Nephron progenitor cell (in vitro differentiated cells): ENCODE results near the gene TBCB.
A peak's percentile ranks its signal among the peaks of the same experiment; 100 is the strongest.

Experiments
- DNase-seq: peaks from one replicate; pipeline ENCODE4 v3.0.0; 2021
- H3K27ac Mint-ChIP-seq: 2 replicates; pipeline ENCODE4 v1.8.0; 2021; ENCODE audit warnings: mild to moderate bottlenecking, moderate library complexity, mixed read lengths
- H3K27me3 Mint-ChIP-seq: 2 replicates; pipeline ENCODE4 v1.8.0; 2021; ENCODE audit warnings: mild to moderate bottlenecking, low read depth, mixed read lengths; ENCODE audit not compliant: poor library complexity
- H3K36me3 Mint-ChIP-seq: 2 replicates; pipeline ENCODE4 v1.8.0; 2021; ENCODE audit warnings: low read depth, mixed read lengths
- H3K4me1 Mint-ChIP-seq: 2 replicates; pipeline ENCODE4 v1.8.0; 2021; ENCODE audit warnings: mixed read lengths
- H3K4me3 Mint-ChIP-seq: 2 replicates; pipeline ENCODE4 v1.8.0; 2021; ENCODE audit warnings: mild to moderate bottlenecking, moderate library complexity, mixed read lengths
- H3K9me3 Mint-ChIP-seq: 2 replicates; pipeline ENCODE4 v1.8.0; 2021; ENCODE audit warnings: mild to moderate bottlenecking, moderate library complexity, mixed read lengths
- CTCF ChIP-seq: fragments of 200-600 bp; sonication (generic); IDR thresholded peaks from 2 replicates; pipeline ENCODE4 v1.5.0; 2021; ENCODE audit warnings: antibody characterized with exemption

The TBCB gene

GRCh38 chr19:36152019-36152351 lies 36.7 kb downstream of the TBCB start:
- Mint-ChIP-seq H3K27me3 (no peaks in the 10 kb centered on the region), H3K4me3 (no peak overlapping the region), H3K27ac (no peak overlapping the region), H3K9me3 (no peaks in the 10 kb centered on the region), H3K4me1 (peaks cover 21% of the 10 kb centered on the region), H3K36me3 (peaks cover 43% of the 10 kb centered on the region)
- DNase-seq, result no peak
- TF ChIP-seq CTCF, result no peak

GRCh38 chr19:36152352-36153091 lies 37.3 kb downstream of the TBCB start, which contains the start of gene COX7A1:
TSS of gene COX7A1 (minus strand) at chr19:36152447. CDS start at chr19:36152407, 40 bp downstream.
- no peak within 1 kb of the TSS for H3K4me3 Mint-ChIP-seq
- H3K4me1 Mint-ChIP-seq, result peaks cover 26% of the 10 kb centered on the region
- H3K9me3 Mint-ChIP-seq, result no peaks in the 10 kb centered on the region
- H3K27me3 Mint-ChIP-seq, result no peaks in the 10 kb centered on the region
- peaks cover 39% of the 10 kb centered on the region for H3K36me3 Mint-ChIP-seq
- DNase-seq, result no peak
- H3K27ac Mint-ChIP-seq, result peak within 1 kb of the TSS; percentile 45
- TF ChIP-seq CTCF, result no peak

- Mint-ChIP-seq H3K36me3 (peaks cover 35% of the 10 kb centered on the region), H3K27me3 (no peaks in the 10 kb centered on the region), H3K27ac (no peak overlapping the region), H3K4me3 (no peak overlapping the region), H3K9me3 (no peaks in the 10 kb centered on the region), H3K4me1 (peaks cover 32% of the 10 kb centered on the region)
- DNase-seq, result no peak
- TF ChIP-seq CTCF, result no peak
Measured at GRCh38 chr19:36153126-36153525, 37.9 kb downstream of the TBCB start.

- Mint-ChIP-seq H3K4me1 (peaks cover 51% of the 10 kb centered on the region), H3K27ac (peak overlapping the region; percentile 66), H3K36me3 (peaks cover 34% of the 10 kb centered on the region), H3K27me3 (peaks cover 3% of the 10 kb centered on the region), H3K9me3 (no peaks in the 10 kb centered on the region), H3K4me3 (no peak overlapping the region)
- no peak for TF ChIP-seq CTCF
- DNase-seq, result no peak
Measured at GRCh38 chr19:36160821-36161596, 45.7 kb downstream of the TBCB start.

- TF ChIP-seq CTCF, result no peak
- H3K4me3 Mint-ChIP-seq, result no peak overlapping the region
- H3K4me1 Mint-ChIP-seq, result peaks cover 23% of the 10 kb centered on the region
- peaks cover 3% of the 10 kb centered on the region for H3K27me3 Mint-ChIP-seq
- H3K9me3 Mint-ChIP-seq, result no peaks in the 10 kb centered on the region
- no peak for DNase-seq
- peaks cover 34% of the 10 kb centered on the region for H3K36me3 Mint-ChIP-seq
- H3K27ac Mint-ChIP-seq, result no peak overlapping the region
Measured at GRCh38 chr19:36163813-36164212, 48.5 kb downstream of the TBCB start.
